HepG2 (cell line): ENCODE data around the gene DGAT2. TPM values are rescaled to one million over a fixed set of nuclear protein-coding genes. Genes with fewer than 3 reads are reported as not detected.

Experiments
- DNMT1 ChIP-seq: sonication (generic); formaldehyde crosslinking; IDR thresholded peaks from 2 replicates; pipeline ENCODE4 v1.5.1; 2020; ENCODE audit warnings: mild to moderate bottlenecking, missing genetic modification reagents
- HMG20A ChIP-seq: IDR thresholded peaks from 2 replicates; pipeline ENCODE4 v1.6.1; 2016; ENCODE audit warnings: borderline replicate concordance
- JDP2 ChIP-seq: sonication (generic); formaldehyde crosslinking; IDR thresholded peaks from 2 replicates; pipeline ENCODE4 v1.8.1; 2022; ENCODE audit warnings: missing genetic modification reagents, borderline replicate concordance
- KAT7 ChIP-seq: IDR thresholded peaks from 2 replicates; pipeline ENCODE4 v1.6.1; 2018; ENCODE audit warnings: borderline replicate concordance, missing compliant biosample characterization
- MAFF ChIP-seq: IDR thresholded peaks from 2 replicates; pipeline ENCODE4 v1.6.1; 2011; ENCODE audit warnings: low read depth, low read length, improper control_type of control experiment
- MTA3 ChIP-seq: sonication (generic); formaldehyde crosslinking; IDR thresholded peaks from 2 replicates; pipeline ENCODE4 v1.4.0; 2020; ENCODE audit warnings: missing genetic modification reagents
- MYPOP ChIP-seq: sonication (generic); formaldehyde crosslinking; IDR thresholded peaks from 2 replicates; pipeline ENCODE4 v1.8.1; 2023; ENCODE audit warnings: mild to moderate bottlenecking, moderate library complexity, missing genetic modification reagents
- NFKB2 ChIP-seq: sonication (generic); formaldehyde crosslinking; IDR thresholded peaks from 2 replicates; pipeline ENCODE4 v1.4.0; 2020; ENCODE audit warnings: missing genetic modification reagents, borderline replicate concordance
- PAXIP1 ChIP-seq: sonication (generic); formaldehyde crosslinking; conservative IDR thresholded peaks from 2 replicates; pipeline ENCODE4 v1.4.0; 2020; ENCODE audit warnings: mild to moderate bottlenecking, missing genetic modification reagents, moderate library complexity
- PHB2 ChIP-seq: fragments of 450-650 bp; IDR thresholded peaks from 2 replicates; pipeline ENCODE4 v1.6.1; 2018; ENCODE audit not compliant: partially characterized antibody
- RFX5 ChIP-seq: IDR thresholded peaks from 2 replicates; pipeline ENCODE4 v1.6.1; 2011; ENCODE audit warnings: low read depth, low read length, improper control_type of control experiment
- RXRB ChIP-seq: IDR thresholded peaks from 2 replicates; pipeline ENCODE4 v1.6.1; 2016; ENCODE audit warnings: borderline replicate concordance, missing genetic modification reagents, missing compliant biosample characterization
- SIX4 ChIP-seq: sonication (generic); formaldehyde crosslinking; IDR thresholded peaks from 2 replicates; pipeline ENCODE4 v1.4.0; 2020; ENCODE audit warnings: missing genetic modification reagents
- SMARCE1 ChIP-seq: fragments of 450-650 bp; IDR thresholded peaks from 2 replicates; pipeline ENCODE4 v1.6.1; 2017; ENCODE audit warnings: borderline replicate concordance
- XBP1 ChIP-seq: sonication (generic); formaldehyde crosslinking; IDR thresholded peaks from 2 replicates; pipeline ENCODE4 v1.5.0; 2020; ENCODE audit warnings: missing genetic modification reagents
- ZBTB44 ChIP-seq: sonication (generic); formaldehyde crosslinking; IDR thresholded peaks from 2 replicates; pipeline ENCODE4 v1.4.0; 2020; ENCODE audit warnings: missing genetic modification reagents
- ZNF382 ChIP-seq: sonication (generic); formaldehyde crosslinking; IDR thresholded peaks from 2 replicates; pipeline ENCODE4 v1.5.0; 2020; ENCODE audit warnings: missing genetic modification reagents, mild to moderate bottlenecking, borderline replicate concordance
- ZNF549 ChIP-seq: sonication (generic); formaldehyde crosslinking; IDR thresholded peaks from 2 replicates; pipeline ENCODE4 v1.5.0; 2020; ENCODE audit warnings: missing genetic modification reagents
- ZNF773 ChIP-seq: sonication (generic); formaldehyde crosslinking; IDR thresholded peaks from 2 replicates; pipeline ENCODE4 v1.4.0; 2020; ENCODE audit warnings: missing genetic modification reagents, borderline replicate concordance
- polyA plus RNA-seq, 8 experiments: library from polyadenylated mRNA; depleted of rRNA in 3 of 8; stranded (reverse) in 7 of 8; unstranded in 1 of 8; fragments of >200 nt; fragmentation: Illumina TruSeq in 4 of 8; extraction: Trizol in 4 of 8; gene quantifications; 2 replicates each; pipeline versions ENCODE4 v1.2.1 to v1.2.3, GENCODE V29; 2011 to 2016; ENCODE audit warnings: low read depth in 4 of 8, missing spikeins in 1 of 8, mixed read lengths in 1 of 8; ENCODE audit not compliant: insufficient read depth in 1 of 8
- total RNA-seq, 5 experiments: library from RNA; depleted of rRNA; stranded (reverse); fragments of >200 nt; fragmentation: Illumina TruSeq; extraction: Trizol; gene quantifications; 2 replicates each; pipeline ENCODE4 v1.2.3, GENCODE V29; 2016; ENCODE audit warnings: low read depth in 1 of 5
- TF ChIP-seq, protein P1 (sequence below): sonication (generic); formaldehyde crosslinking; IDR thresholded peaks from 2 replicates; pipeline ENCODE4 v1.5.0; 2020; ENCODE audit warnings: missing genetic modification reagents

The DGAT2 gene
- total and polyA plus RNA-seq, 2 of the 13 experiments (the other 11 are each of a cell fraction or from before 2014, with no cell fraction given), result 39.0 to 65.6 TPM

DNA sequence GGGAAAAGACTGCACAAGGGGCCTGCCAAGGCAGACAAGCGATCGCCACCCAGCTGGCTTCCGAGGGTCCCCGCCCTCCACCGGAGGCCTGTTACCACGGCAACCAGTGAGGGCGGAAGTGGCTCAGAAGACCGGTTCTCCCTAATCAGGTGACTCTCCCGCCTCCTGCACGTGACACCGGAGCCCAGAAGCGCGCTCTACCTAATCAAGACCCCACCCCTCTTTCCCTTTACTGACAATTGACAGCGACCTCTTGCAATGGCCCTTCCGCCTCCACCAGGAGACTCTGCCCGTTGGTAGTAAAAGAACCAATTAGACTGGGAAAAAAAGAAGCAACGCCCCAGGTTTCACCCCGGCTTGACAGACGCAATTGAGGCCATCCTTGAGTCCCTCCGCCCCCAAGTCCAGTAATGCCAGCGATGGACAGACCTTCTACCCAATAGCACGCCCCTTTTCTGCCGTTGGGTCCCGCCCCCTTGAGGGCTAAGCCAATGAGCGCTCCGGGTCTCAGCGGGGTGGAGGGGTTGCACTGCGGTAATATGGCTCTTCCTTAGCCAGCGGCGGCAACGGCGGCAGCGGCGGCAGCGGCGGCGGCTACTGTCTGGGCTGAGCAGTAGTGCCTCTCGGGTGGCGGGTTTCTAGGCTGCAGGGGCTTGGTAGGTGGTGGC lies 46.2 kb downstream of the DGAT2 start, which contains the start of gene UVRAG (continued):
- no peak for TF ChIP-seq MTA3 (CRISPR knock-in tag)
- TF ChIP-seq SIX4 (CRISPR knock-in tag), result no peak
- TF ChIP-seq MYPOP, result no peak
- no peak; the same call in 1 of the 2 replicates for TF ChIP-seq NFKB2 (CRISPR knock-in tag)
- TF ChIP-seq ZNF549 (CRISPR knock-in tag), result no peak
- no peak; the same call in 1 of the 2 replicates for TF ChIP-seq KAT7 (CRISPR knock-in tag)
- no peak for TF ChIP-seq JDP2
- TF ChIP-seq ZNF382 (CRISPR knock-in tag), result no peak
- TF ChIP-seq PHB2, result no peak
- no peak for TF ChIP-seq ZNF773
- TF ChIP-seq DNMT1 (CRISPR knock-in tag), result no peak
- TF ChIP-seq ZBTB44 (CRISPR knock-in tag), result no peak
- TF ChIP-seq XBP1, result no peak
- TF ChIP-seq SMARCE1, result no peak
- TF ChIP-seq, protein P1, sequence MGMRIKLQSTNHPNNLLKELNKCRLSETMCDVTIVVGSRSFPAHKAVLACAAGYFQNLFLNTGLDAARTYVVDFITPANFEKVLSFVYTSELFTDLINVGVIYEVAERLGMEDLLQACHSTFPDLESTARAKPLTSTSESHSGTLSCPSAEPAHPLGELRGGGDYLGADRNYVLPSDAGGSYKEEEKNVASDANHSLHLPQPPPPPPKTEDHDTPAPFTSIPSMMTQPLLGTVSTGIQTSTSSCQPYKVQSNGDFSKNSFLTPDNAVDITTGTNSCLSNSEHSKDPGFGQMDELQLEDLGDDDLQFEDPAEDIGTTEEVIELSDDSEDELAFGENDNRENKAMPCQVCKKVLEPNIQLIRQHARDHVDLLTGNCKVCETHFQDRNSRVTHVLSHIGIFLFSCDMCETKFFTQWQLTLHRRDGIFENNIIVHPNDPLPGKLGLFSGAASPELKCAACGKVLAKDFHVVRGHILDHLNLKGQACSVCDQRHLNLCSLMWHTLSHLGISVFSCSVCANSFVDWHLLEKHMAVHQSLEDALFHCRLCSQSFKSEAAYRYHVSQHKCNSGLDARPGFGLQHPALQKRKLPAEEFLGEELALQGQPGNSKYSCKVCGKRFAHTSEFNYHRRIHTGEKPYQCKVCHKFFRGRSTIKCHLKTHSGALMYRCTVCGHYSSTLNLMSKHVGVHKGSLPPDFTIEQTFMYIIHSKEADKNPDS (CRISPR knock-in tag), result no peak
- TF ChIP-seq RFX5, result no peak
- TF ChIP-seq HMG20A (CRISPR knock-in tag), result no peak
- no peak for TF ChIP-seq MAFF
- no peak for TF ChIP-seq RXRB (CRISPR knock-in tag)
- no peak; the same call in 1 of the 2 replicates for TF ChIP-seq PAXIP1
